NCI-H345 (cell line): ENCODE measurements around the gene MLLT3.
"Not testable (repeated sequence)": the region's sequence is repeated elsewhere in the genome, so short reads cannot be mapped to it uniquely, and the experiment has no call there.

Experiments
- DNase-seq: peaks from one replicate; lab custom pipeline; 2025; lab: John Stamatoyannopoulos, UW

MLLT3 gene

DNA sequence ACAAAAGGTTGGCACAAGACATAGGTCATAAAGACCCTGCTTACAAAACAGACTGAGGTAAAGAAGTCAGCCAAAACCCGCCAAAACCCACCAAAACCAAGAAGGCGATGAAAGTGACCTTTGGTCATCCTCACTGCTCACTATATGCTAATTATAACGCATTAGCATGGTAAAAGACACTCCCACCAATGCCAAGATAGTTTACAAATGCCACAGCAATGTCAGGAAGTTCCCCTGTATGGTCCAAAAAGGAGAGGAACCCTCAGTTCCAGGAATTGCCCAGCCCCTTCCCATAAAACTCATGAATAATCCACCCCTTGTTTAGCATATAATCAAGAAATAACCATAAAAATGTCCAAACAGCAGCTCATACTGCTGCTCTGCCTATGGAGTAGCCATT is 27.7 kb downstream of the MLLT3 start:
- DNase-seq: no peak

DNA sequence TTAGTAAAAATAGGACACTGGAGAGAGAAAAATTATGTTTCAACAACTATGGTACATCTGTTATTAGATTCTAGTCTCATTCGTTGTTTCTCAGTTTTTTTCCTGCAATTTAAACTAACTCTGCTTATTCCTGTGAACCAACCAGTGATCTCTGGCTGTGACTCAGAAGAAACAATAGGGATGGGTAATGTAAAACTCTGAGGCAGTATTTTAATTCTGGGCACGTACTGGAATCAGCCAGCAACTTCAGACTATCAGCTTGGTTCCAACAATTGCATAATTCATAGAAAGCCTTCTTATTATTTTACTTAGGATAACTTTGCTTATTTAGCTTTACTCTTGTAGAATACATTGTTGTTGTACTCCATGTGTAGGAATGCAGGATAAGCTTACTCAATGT is 28.8 kb downstream of the MLLT3 start:
- no peak for DNase-seq

DNA sequence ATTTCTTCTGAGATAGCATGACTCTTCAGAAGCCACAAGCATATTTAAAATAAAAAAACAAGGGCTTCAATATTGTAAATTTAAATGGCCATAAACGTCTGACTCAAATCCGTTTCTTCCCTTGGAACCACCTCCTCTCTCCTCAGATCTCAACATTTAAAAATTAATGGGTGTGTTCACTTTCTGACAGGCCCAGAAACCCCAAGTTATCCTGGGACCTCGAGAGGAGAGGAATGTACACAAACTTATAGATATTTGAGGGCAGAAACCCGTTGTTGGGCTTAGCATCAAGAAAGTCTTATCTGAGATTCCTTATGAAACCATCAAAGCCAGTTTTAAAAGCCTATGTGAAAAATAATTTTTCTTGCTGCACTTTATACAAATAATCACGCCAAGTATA is 29.2 kb downstream of the MLLT3 start:
- no peak for DNase-seq

DNA sequence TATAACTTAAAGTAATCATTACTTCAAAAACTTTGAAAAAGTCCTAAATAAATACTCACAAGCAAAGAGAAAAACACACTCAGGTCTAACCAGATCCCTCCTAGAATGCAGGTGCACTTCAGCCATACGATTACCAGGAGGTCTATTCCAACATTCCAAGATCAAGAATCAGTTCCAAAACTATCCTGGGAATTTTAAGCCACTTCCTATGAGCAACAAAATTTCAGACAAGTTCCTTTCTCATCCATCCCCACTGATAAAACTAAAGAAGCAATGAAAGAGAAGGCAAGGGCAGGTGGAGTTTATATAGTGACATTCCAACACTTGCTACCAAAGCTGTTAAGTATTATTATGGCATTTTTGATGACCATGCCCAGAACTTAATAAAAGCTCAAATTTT is 29.6 kb downstream of the MLLT3 start:
- DNase-seq: no peak

DNA sequence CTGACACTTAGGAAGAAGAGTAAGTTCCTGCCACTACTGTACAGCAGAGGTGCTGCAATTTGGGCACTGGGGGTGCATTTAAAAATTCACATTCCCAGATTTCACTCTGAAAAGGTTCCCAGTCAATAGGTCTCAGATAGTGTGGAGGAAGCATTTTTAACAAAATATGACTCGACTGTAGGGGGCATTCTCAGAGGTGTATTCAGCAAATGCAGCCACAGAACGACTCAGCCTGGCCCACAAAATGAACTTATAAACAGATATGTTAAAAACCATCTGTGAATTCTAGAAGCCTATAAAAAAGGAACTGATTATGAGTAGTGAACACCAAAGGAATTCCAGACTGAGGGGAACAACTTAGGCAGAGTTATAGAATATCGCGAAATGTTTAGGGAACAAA is 31.1 kb downstream of the MLLT3 start:
- DNase-seq: no peak

DNA sequence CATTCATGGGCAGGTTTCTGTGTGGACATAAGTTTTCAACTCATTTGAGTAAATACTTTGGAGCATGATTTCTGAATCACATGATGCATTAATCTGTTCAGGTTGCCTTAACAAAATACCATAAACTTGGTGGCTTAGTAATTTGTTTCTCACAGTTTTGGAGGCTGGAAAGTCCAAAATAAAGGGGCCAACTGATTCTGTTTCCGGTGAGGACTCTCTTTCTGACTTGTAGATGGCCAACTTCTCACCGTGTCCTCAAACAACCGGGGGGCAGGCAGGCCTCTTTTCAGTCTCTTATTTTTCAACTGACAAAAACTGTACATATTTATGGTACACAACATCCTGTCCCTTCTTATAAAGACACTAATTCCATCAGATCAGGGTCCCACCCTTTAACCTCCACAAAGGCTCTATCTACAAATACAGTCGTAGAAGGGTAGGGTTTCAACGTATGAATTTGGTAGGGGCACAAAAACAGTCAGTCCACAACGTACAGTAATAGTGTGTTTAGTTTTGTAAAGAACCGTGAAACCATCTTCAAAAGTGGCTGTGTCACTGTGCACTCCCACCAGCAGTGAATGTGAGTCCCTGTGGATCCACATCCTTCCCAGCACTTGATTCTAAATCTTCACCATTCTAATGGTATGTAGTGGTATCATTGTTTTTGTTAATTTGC is 37.2 kb downstream of the MLLT3 start:
- no peak for DNase-seq

DNA sequence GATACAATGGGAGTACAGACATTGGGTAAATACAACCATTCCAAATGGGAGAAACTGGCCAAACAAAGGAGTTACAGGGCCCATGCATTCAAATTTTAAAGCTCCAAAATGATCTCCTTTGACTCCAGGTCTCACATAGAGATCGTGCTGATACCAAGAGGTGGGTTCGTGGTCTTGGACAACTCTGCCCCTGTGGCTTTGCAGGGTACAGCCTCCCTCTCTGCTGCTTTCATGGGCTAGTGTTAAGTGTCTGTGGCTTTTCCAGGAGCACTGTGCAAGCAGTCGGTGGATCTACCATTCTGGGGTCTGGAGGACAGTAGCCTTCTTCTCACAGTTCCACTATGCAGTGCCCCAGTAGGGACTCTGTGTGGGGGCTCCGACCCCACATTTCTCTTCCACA is 39.2 kb downstream of the MLLT3 start:
- DNase-seq: not testable (repeated sequence)

DNA sequence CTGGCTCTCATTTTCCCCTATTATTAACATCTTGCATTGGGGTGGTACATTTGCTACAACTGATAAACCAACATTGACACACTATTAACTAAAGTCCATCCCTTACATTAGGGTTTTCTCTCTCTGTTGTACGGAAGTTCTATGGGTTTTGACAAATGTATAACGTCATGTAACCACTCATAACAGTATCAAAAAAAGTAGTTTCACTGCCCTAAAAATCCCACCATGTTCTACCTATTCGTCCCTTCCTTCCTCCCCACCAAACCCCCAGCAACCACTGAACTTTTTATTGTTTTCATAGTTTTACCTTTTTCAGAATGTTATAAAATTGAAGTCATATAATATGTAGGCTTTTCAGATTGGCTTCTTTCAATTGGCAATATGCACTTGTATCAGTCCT is 40.1 kb downstream of the MLLT3 start:
- no peak for DNase-seq

DNA sequence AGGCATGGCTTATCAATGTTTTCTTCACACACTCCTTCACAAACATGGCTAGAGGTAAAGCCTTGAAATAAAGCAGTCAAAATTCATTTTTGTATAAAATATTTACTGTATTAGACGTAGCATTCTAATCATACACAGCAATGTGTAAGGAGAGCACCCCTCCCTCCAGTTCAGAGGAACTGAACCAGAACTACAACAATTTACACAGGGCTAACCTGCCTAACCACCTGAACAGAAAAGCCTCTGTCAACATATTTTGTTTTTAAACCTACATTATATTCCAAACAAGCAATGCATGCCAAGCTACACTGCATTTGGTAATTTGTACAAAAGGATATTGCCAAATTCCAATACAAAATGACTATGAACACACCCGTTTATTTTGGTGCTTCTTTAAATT is 41.6 kb downstream of the MLLT3 start:
- DNase-seq: no peak

DNA sequence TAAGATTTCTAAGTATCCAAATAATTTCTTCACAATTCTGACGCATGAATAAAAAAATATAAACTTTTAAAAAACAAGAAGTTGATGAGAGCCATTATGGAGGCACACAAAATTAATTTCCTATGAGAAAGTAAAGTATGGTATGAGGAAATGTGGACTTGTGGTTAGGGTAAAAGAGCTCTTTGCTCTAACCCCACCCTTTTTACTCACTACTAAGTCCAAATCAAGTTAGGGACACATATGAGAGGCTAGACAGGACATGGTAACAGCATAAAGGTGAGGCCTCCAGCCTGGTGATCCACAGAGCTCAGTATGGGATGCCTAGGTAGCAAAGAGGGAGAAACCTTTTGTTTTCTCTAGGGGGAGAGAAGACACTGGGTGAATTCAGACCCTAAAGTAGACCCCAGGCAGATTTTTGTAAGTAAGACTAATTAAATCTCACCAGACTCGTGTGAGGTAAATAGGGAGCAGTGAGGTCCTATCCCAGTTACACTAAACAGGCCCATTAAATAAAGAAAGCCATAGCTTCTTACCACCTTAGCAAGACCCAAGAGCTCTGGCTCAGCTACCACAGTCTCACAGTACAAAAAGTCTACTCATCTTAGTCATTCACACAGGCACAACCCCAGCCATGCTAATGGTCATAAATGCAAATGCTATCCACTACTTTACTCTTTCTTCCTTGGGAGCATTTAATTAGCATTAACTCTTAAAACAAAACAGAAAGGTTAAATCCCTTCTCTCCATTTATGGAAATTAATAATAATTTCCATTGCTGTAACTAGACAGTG is 42.6 kb downstream of the MLLT3 start:
- no peak for DNase-seq

DNA sequence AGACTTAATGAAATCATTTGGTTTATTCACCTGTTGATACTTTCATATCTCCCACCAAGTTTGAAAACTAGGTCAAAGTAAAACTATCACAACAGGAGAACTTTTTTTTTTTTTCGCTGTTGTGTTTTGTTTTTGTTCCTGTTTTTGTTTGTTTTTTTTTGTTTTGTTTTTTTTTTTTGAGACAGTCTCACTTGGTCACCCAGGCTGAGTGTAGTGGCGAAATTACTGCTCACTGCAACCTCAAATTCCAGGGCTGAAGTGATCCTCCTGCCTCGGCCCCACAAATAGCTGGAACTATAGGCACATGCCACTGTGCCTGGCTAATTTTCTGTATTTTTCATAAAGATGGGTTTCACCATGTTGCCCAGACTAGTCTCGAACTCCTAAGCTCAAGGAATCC is 49.3 kb downstream of the MLLT3 start:
- DNase-seq: no peak

DNA sequence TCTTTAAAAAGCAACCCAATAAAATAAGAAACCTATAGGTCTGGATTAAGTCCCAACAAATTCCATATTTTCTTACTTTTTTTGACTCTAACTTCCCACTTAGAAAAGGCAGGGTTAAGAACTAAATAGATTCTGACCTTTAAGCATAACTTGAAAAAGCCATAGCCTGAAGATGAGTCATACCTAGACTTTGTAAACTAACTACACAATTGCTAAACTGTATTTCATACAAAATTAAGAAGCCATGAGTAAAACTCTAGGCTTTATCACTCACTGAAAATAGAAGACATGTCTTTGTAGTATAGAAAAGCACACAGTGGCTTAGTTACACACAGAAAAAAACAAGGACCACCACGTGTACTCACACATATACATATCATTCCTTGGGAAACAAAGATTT is 51.5 kb downstream of the MLLT3 start:
- no peak for DNase-seq

DNA sequence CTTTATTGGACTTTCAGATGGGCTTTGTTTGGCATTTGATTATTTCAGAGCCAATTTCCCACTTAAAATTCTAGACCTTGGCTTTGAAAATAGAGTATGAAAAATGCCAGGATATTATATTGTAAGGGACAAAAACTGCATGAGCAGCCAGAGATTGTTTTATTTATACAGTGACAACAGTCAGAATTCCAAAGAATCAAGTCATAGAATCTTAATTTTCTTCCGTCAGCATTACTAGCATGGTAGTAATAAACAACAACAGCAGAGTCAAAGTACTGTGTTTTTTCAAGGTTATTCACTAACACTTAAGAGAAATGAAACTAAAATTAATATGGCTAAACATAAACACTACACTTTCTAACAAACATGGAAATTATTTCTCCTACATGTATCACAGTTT is 52.2 kb downstream of the MLLT3 start:
- DNase-seq: no peak

DNA sequence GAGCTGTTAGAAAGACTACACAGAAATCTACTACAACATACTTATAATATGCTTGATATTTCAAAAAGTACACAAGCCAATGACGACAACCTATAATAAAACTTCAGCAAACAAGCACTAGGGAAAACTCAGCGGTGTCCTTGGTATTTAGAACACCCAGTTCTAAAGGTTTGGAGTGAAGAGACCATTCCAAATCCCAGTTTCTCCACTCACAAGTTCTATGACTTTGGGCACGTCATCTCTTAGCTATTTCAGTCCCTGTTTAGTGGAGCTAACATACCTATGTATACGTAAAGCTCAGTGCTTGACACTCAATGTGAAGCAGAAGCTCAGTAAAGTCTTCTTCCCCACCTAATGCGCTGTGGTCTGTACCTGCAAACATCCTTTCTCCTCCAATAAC is 52.8 kb downstream of the MLLT3 start:
- no peak for DNase-seq

DNA sequence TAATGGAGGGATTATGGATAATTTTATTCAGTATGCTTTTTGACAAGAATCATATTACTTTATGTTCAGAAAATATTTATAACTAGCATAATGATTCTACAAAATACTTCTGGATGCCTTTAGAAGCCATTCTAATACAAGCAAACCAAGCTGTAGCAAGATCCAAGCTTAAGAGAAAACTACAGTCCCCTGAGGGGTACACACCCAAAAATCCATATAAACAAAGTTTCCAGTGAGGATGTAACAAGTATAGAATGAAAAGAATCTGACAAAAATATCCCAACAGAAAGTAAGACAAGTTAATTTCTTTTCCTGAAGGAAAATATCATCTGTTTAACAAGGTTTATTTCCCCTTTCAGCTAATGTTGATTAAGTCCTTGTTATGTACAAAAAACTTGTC is 53.9 kb downstream of the MLLT3 start:
- DNase-seq: no peak

DNA sequence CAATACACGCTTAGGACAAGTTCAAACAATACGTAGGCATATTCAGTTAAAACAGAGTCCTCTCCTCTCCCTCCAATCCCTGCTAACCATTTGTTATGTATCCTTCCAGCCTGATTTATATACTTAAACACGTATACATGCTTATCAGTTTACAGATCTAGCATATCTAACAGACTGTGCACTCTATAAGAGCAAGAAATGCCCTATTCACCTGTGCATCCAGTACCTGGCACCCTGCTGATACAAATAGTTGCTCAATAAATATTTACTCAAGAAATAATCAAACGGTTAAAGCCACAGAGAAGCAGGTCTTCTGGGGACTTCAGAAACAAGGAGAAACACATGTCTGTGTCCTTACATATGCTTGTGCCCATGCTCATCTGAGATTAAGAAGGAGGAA is 55.9 kb downstream of the MLLT3 start:
- no peak for DNase-seq

DNA sequence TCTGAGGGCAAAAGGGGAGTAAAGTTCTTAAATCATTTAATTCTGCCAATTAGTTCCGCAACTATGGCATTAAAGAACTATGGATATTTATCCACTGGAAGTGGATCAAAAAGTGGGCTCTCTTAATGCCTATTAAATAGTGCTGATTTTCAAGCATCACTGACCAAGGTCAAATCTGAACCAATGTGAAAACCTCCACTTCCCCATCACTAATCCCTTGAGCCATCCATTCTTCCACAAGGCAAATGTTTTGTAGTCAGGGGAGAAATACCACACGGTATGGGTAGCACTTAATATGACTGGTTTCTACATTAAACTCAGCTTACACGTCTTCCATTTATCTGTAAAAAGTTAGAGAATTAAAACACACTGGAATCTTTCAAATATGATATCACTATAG is 57.6 kb downstream of the MLLT3 start:
- no peak for DNase-seq

DNA sequence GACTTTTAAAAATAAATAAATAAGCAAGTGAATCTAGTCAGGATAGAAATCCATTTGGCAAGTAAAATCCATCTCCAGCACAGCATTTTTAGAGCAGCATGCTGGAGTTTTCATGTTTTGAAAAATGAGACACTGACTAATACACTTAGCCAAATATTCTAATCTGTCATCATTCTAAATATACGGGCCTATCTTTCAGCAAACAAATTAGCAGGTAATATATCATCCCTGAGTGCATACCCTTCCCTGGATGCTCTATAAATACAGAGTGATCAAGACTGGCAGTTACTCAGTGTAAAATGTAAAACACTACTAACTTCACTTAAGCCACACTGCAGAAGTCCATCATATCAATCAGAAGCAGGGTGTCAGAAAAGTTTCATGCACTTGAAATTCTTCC is 58.4 kb downstream of the MLLT3 start:
- no peak for DNase-seq

DNA sequence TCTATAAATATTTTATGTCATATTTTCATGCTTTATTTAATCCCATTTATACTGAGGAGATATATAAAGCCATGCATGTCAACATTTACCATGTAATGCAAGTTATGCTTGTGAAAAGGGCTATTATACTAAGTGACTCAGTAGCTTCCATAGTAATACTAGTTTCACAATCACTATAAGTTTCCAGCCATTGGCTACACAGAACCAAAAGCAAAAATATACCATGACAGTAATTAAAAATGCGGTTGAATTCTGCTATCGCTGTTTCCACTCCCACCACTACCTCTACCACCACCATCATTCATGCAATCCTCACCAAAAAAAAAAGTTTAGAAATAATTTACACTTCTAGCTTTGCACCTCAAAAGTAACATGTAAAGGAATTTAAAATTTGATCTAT is 60.2 kb downstream of the MLLT3 start:
- no peak for DNase-seq

DNA sequence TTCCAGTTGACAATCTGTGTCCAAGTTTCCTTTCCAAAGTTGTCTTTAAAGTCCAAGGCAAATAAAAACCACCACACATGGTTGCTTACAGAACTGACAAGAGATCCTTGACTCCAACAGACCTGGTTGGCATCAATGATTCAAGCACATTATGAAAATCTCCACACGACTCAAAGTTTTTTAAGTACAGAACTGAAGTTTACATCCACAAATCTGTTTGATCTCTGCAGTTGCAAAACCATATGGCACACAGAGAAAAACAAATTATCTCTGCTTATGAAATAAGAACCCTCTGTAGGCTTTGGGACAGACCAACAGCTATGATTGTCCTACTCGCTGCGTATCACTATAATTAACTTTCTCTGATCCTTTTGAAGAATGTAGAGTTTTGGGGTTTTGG is 60.8 kb downstream of the MLLT3 start:
- no peak for DNase-seq

DNA sequence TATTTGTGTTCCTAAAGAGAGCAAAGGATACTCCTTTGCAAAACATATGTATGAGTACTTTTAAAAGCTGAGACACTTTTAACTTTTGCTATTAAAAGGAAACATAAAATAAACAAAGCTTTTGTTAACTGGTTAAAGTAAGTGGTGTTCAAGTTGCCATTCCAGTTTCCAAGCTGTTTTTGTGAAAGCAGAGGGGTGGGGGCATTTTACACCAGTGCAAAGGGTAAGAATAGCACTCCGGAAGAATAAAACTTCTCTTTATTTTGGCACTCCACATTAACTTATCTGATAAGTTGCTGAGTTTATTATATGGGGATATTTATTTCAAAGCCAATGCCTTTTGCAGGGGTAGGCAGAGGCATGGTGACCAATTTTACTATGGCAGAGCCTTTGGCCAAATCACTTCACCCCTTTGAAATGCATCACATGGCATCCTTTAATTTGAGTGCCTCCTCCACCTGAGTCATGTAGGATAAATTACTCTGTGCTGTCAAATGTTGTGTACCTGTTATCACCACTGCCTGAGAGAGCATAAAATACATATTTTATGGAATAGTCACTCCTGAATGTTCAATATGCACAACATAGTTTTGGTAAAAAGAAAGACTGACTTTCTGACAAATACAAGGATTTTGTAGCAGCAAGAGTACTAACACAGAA is 62.9 kb downstream of the MLLT3 start:
- no peak for DNase-seq

DNA sequence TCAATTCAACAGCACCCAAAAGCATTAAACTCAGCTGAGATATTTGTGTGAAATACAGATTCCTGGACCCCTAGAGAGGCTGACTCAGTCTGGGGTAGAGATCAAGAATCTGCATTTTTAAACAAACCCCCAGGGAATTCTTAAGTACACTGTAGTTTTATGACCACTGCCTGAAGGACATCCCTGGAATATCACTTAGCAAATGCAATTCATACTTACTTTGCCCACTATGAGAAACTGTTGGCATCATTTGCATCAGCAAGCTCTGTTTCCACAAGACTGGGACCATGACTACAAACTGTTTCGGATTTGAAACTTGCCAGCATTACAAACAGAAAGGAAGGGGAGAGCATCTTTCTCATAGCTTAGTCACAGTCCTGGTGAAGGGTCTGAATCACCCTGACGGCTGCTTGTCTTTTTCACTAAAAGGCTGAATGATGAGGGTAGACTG is 63.7 kb downstream of the MLLT3 start:
- no peak for DNase-seq

DNA sequence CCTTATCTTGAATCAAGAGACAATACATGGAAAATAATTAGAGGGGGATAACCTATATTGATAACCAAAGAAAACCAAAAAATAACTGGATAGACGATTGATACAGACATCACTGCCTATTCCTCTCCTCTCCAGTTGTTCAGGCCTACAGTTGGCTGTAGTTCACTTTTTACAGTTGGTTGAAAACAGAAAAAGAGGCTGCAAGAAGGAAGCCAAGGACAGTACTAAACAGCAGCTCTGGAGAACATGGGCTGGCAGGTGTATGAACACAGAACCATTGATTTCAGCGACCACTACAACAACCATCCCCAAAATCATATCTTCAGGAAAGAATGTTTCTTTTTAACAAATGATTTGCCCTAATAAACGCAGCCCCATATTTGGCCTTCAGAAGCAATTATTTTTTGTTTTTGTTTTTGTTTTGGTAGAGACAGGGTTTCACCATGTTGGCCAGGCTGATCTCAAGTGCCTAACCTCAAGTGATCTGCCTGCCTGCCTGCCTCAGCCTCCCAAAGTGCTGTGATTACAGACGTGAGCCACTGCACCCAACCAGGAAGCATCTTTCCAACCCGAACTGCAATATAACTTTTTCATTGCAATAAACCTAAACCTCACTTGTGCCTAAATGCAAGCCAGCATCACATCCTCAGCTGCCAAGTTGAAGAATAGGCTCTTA is 64.3 kb downstream of the MLLT3 start:
- DNase-seq: peak; percentile 29
